HFFc6 (cell line): ENCODE measurements around the gene F7. TPM values are rescaled to one million over a fixed set of nuclear protein-coding genes. Genes with fewer than 3 reads are reported as not detected.
"Not testable (repeated sequence)": the region's sequence is repeated elsewhere in the genome, so short reads cannot be mapped to it uniquely, and the experiment has no call there.

ENCODE experiments used
- DNase-seq: peaks from one replicate; pipeline ENCODE4 v3.0.0-alpha.2; 2018
- H3K27ac Mint-ChIP-seq: 2 replicates; pipeline ENCODE4 v1.8.0; 2020; ENCODE audit warnings: mild to moderate bottlenecking, mixed read lengths
- H3K27me3 Mint-ChIP-seq: 2 replicates; pipeline ENCODE4 v1.8.0; 2021; ENCODE audit warnings: mild to moderate bottlenecking, moderate library complexity, mixed read lengths; ENCODE audit not compliant: insufficient read depth
- H3K36me3 Mint-ChIP-seq: 2 replicates; pipeline ENCODE4 v1.8.0; 2021; ENCODE audit warnings: low read depth, mixed read lengths
- H3K4me1 Mint-ChIP-seq: 2 replicates; pipeline ENCODE4 v1.8.0; 2020; ENCODE audit warnings: low read depth, mixed read lengths
- H3K4me3 Mint-ChIP-seq: 2 replicates; pipeline ENCODE4 v1.8.0; 2020; ENCODE audit warnings: mild to moderate bottlenecking, moderate library complexity, mixed read lengths
- H3K9me3 Mint-ChIP-seq: 2 replicates; pipeline ENCODE4 v1.8.0; 2020; ENCODE audit warnings: mild to moderate bottlenecking, mixed read lengths
- total RNA-seq, 6 experiments: library from RNA; stranded (reverse); fragmentation: NEBNext Ultra II Directional; extraction: Animal tissue kit (Norgen Biotek cat#: 25700); gene quantifications; 2 replicates in 1 of 6; 3 replicates in 5 of 6; pipeline ENCODE4 v1.2.3, GENCODE V29; 2021
- TF ChIP-seq, protein P1 (sequence below): fragments of 200-600 bp; sonication (generic); IDR thresholded peaks from 2 replicates; pipeline ENCODE4 v1.5.0; 2021; ENCODE audit warnings: antibody characterized with exemption, mild to moderate bottlenecking

F7 gene
- total RNA-seq, 6 experiments from 2014 or later: not detected

GRCh38 chr13:113105921-113106452 lies 396 bp downstream of the F7 start:
- TF ChIP-seq, protein P1, sequence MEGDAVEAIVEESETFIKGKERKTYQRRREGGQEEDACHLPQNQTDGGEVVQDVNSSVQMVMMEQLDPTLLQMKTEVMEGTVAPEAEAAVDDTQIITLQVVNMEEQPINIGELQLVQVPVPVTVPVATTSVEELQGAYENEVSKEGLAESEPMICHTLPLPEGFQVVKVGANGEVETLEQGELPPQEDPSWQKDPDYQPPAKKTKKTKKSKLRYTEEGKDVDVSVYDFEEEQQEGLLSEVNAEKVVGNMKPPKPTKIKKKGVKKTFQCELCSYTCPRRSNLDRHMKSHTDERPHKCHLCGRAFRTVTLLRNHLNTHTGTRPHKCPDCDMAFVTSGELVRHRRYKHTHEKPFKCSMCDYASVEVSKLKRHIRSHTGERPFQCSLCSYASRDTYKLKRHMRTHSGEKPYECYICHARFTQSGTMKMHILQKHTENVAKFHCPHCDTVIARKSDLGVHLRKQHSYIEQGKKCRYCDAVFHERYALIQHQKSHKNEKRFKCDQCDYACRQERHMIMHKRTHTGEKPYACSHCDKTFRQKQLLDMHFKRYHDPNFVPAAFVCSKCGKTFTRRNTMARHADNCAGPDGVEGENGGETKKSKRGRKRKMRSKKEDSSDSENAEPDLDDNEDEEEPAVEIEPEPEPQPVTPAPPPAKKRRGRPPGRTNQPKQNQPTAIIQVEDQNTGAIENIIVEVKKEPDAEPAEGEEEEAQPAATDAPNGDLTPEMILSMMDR: no peak
- Mint-ChIP-seq H3K27ac (no peak overlapping the region), H3K27me3 (peaks cover 2% of the 10 kb centered on the region), H3K9me3 (peaks cover 5% of the 10 kb centered on the region), H3K36me3 (no peaks in the 10 kb centered on the region), H3K4me3 (no peak overlapping the region), H3K4me1 (peaks cover 13% of the 10 kb centered on the region)
- DNase-seq: no peak

DNA sequence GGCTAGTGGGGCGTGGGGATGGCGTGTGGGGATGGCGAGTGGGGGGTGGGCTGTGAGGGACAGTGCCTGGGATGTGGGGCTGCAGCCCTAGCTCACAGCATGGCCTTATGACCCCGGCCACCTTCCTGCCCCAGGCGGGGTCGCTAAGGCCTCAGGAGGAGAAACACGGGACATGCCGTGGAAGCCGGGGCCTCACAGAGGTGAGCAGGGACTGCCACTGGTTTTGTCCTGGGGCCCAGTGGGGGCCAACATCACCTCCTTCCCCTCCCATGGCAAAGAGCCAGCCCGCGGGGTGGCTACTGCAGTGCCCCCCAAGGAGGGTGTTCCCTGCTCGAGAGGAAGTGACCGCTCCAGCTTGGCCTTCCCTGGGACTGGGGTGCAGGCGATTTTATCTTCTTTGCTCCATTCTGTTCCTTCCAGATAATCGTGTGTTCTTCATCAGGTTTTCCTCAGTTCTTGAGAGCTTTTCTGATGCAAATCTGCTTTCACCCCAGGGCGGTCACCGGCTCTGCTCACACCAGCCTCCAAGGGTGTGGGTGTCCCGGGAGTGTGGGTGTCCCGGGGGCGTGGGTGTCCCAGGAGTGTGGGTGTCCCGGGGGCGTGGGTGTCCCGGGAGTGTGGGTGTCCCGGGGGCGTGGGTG lies 1.2 kb downstream of the F7 start:
- TF ChIP-seq, protein P1: no peak
- DNase-seq: no peak
- Mint-ChIP-seq H3K36me3 (no peaks in the 10 kb centered on the region), H3K9me3 (peaks cover 5% of the 10 kb centered on the region), H3K27me3 (peaks cover 2% of the 10 kb centered on the region), H3K4me3 (no peak overlapping the region), H3K27ac (no peak overlapping the region), H3K4me1 (peaks cover 8% of the 10 kb centered on the region)

GRCh38 chr13:113108521-113108920 lies 2.9 kb downstream of the F7 start:
- DNase-seq, H3K27ac Mint-ChIP-seq, H3K9me3 Mint-ChIP-seq, H3K36me3 Mint-ChIP-seq, H3K4me3 Mint-ChIP-seq, H3K4me1 Mint-ChIP-seq, H3K27me3 Mint-ChIP-seq: not testable (repeated sequence)

- Mint-ChIP-seq H3K27ac (no peak overlapping the region), H3K9me3 (peaks cover 5% of the 10 kb centered on the region), H3K36me3 (no peaks in the 10 kb centered on the region), H3K4me3 (no peak overlapping the region), H3K27me3 (peaks cover 7% of the 10 kb centered on the region; the same call in 1 of the 2 replicates), H3K4me1 (peaks cover 6% of the 10 kb centered on the region; the same call in 1 of the 2 replicates)
- TF ChIP-seq, protein P1: no peak
- DNase-seq: no peak
These were observed 3.8 kb downstream of the F7 start for GRCh38 chr13:113109151-113110047.

DNA sequence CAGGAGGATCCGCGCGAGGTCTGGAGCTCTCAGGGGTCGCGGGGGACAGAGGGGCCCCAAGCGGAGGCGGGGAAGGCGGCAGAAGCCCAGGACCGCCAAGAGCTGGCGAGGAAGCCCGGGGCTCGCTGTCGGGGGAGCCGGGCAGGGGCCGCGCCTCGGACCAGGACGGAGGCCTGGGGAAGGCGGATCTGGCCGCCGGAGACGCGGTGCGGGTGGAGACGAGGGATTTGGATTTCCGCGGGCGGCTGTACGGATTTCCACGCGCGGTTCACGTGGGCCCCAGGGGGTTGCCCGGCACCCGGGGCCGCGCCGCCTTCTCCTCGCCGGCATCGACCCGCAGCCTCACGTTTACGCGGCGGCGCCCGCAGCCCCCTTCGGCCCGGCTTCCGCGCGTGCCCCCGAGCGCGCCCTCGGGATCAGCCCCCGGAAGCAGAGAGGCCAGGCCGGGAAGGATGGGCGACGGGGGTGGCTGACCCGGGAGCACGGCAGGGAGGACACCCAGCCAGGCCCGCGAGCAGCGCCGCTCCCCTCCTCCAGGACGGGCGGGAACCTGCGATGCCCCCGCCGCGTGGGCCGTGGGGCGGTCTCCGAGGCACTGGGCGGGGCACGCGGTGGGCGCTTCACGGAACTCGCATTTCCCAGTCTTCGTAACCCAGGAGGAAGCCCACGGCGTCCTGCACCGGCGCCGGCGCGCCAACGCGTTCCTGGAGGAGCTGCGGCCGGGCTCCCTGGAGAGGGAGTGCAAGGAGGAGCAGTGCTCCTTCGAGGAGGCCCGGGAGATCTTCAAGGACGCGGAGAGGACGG lies 4.7 kb downstream of the F7 start:
- no peak for DNase-seq
- H3K27me3 Mint-ChIP-seq: peaks cover 8% of the 10 kb centered on the region

More for the DNA sequence above, 4.7 kb downstream of the F7 start:
- H3K36me3 Mint-ChIP-seq: no peaks in the 10 kb centered on the region
- no peak overlapping the region for H3K4me3 Mint-ChIP-seq
- no peak overlapping the region for H3K27ac Mint-ChIP-seq
- peaks cover 5% of the 10 kb centered on the region for H3K9me3 Mint-ChIP-seq
- peaks cover 2% of the 10 kb centered on the region; the same call in 1 of the 2 replicates for H3K4me1 Mint-ChIP-seq
- TF ChIP-seq, protein P1: no peak
